ENCODE results near the gene CAPN12. TPM values are rescaled to one million over a fixed set of nuclear protein-coding genes. Genes with fewer than 3 reads are reported as not detected.

The CAPN12 gene
- total and polyA plus RNA-seq, 2 of the 8 experiments (the other 6 are each of a cell fraction or from before 2014, with no cell fraction given): 8.8 to 20.0 TPM

DNA sequence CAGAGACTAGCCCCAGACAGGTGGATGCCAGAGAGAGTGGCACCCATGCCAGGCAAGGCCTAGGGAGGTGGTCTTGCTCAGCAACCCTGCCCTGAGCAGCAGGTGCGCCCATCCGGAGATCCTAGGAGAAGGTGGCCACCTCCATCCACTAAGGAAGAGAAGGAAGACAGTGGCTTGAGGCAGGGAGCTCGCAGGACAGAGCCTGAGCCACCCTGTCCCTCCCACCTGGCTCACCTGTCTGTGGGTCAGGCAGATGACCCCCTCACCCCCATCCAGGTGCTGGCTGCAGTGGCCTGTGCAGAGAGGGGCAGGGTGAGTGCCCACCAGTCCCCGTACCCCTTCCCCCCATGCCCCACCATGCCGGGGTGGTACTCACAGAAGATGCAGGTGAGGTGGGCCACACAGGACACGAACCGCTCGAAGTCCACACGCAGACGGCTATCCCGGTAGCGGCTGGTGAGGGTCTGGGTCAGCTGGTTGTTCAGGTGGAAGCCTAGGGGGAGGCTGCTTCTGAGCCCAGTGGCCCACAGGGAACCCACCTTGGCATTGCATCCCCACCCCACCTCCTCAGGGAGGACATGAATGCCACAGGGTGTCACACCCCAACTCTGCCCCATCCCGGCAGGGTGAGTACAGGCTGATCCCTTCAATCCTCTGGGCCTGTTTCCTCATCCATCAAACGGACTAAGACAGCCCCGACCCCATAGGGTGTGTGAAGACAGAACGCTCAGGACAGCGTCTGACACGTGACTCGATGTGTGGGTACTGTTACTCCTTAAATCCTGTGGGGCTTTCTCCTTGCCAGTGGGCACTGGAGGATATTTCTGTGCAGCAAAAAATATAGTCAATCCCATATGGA is 13.3 kb downstream of the CAPN12 start:
- no peak overlapping the region for H3K27ac ChIP-seq (ENCODE audit: low read depth, low read length)
- peaks cover 0 to 13% (median 8%) of the 10 kb centered on the region in 4 experiments; a peak in 6 of 7 replicates for H3K4me1 ChIP-seq (replicated peaks in 1 of 4; ENCODE audit: control insufficient read depth in 3 of 4, insufficient read depth in 4 of 4, low read length in 3 of 4)
- ChIA-PET CTCF (ENCODE audit: partially characterized antibody) (interaction anchor here (1.1 to 1.4 kb wide), 3 partner anchors 12 to 157 kb away, joined by 3 read pairs; no protein-coding TSS in a partner anchor), POLR2A (ENCODE audit: partially characterized antibody) (interaction anchor here (0.7 to 1.4 kb wide), 8 partner anchors 12 to 337 kb away, joined by 3 to 5 read pairs (median 3); no protein-coding TSS in a partner anchor)
- no peak overlapping the region for H2BK20ac ChIP-seq (ENCODE audit: low read length)
- no peak overlapping the region for H4K91ac ChIP-seq (replicated peaks; ENCODE audit: insufficient read length, low read length)
- H2AK5ac ChIP-seq (ENCODE audit: low read depth, low read length): no peak overlapping the region
- H3K4ac ChIP-seq (replicated peaks; ENCODE audit: insufficient read length, low read depth, low read length): no peak overlapping the region
- peaks cover 12% of the 10 kb centered on the region in 2 experiments for H4K20me1 ChIP-seq (replicated peaks in 1 of 2; ENCODE audit: control insufficient read depth in 1 of 2, insufficient read depth in 2 of 2, low read length in 2 of 2)
- H3K56ac ChIP-seq (replicated peaks; ENCODE audit: insufficient read length, low read depth, low read length): no peak overlapping the region
- no peak overlapping the region for H3K18ac ChIP-seq (ENCODE audit: extremely low read depth, low read length)
- H3K36me3 ChIP-seq (ENCODE audit: control insufficient read depth in 2 of 4, insufficient read depth in 4 of 4, low read length in 3 of 4): peaks cover 13 to 45% (median 27%) of the 10 kb centered on the region in 4 experiments; a peak in 7 of 8 replicates
- H3K23me2 ChIP-seq (ENCODE audit: low read depth, low read length): peaks cover 2% of the 10 kb centered on the region; the same call in 1 of the 2 replicates
- no peak overlapping the region for H2BK15ac ChIP-seq (ENCODE audit: low read length)
- H2BK120ac ChIP-seq (replicated peaks; ENCODE audit: low read depth, low read length): no peak overlapping the region
- H4K8ac ChIP-seq (ENCODE audit: extremely low read depth, insufficient read depth, low read length): no peak overlapping the region
- no peak overlapping the region for H4K5ac ChIP-seq (ENCODE audit: insufficient read length, low read depth, low read length)
- peaks cover 2% of the 10 kb centered on the region for H3K79me1 ChIP-seq (ENCODE audit: low read depth, low read length)
- TF ChIP-seq TAF1 (IDR thresholded peaks at IDR 0.05; ENCODE audit: low read depth, low read length) (no peak), SRF (IDR thresholded peaks at IDR 0.05; ENCODE audit: low read depth, low read length) (no peak), CHD1 (IDR thresholded peaks at IDR 0.05; ENCODE audit: low read depth, low read length) (no peak), SP1 (IDR thresholded peaks at IDR 0.05; ENCODE audit: low read depth, low read length) (no peak), RBBP5 (IDR thresholded peaks at IDR 0.05; ENCODE audit: borderline replicate concordance, low read depth, low read length) (no peak), SUZ12 (IDR thresholded peaks at IDR 0.05; ENCODE audit: low read length) (no peak)
- TF ChIP-seq, protein P1, sequence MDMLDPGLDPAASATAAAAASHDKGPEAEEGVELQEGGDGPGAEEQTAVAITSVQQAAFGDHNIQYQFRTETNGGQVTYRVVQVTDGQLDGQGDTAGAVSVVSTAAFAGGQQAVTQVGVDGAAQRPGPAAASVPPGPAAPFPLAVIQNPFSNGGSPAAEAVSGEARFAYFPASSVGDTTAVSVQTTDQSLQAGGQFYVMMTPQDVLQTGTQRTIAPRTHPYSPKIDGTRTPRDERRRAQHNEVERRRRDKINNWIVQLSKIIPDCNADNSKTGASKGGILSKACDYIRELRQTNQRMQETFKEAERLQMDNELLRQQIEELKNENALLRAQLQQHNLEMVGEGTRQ (IDR thresholded peaks at IDR 0.05; ENCODE audit: low read length): no peak
- no peak overlapping the region for H2BK5ac ChIP-seq (ENCODE audit: low read depth, low read length)
- no peak overlapping the region for H2AFZ ChIP-seq (ENCODE audit: low read length)
- no peaks in the 10 kb centered on the region for H3K79me2 ChIP-seq (ENCODE audit: control insufficient read depth in 1 of 2, insufficient read depth in 2 of 2, low read length in 2 of 2)
- H3K4me2 ChIP-seq (ENCODE audit: insufficient read depth in 1 of 2, low read depth in 2 of 2, low read length in 2 of 2): no peak overlapping the region
- H3K9ac ChIP-seq (replicated peaks in 1 of 4; ENCODE audit: extremely low read depth in 1 of 4, low read depth in 3 of 4, low read length in 3 of 4): no peak overlapping the region
- WGBS, 2 experiments (ENCODE audit: extremely low coverage in 1 of 2, insufficient coverage in 1 of 2, insufficient read length in 1 of 2, insufficient replicate concordance in 2 of 2, low coverage in 1 of 2, low lambda C conversion rate in 2 of 2, missing lambda C conversion rate in 1 of 2): 90% methylated on average over 12 of the region's 19 CpGs; no CpG with 5 or more reads in 1 of the 2 experiments
- FAIRE-seq (no peak), DNase-seq (ENCODE audit: low read depth in 1 of 2, low spot score in 2 of 2) (no peak)
- H3K4me3 ChIP-seq (ENCODE audit: extremely low read depth in 1 of 4, insufficient read depth in 2 of 4, low read depth in 3 of 4, low read length in 4 of 4): no peak overlapping the region
- H3K9me3 ChIP-seq (ENCODE audit: insufficient read depth in 2 of 2, low read depth in 1 of 2, low read length in 1 of 2): no peaks in the 10 kb centered on the region
- H3K23ac ChIP-seq (ENCODE audit: insufficient read length): no peak overlapping the region
- H3K27me3 ChIP-seq (replicated peaks in 1 of 4; ENCODE audit: control insufficient read depth in 3 of 4, extremely low read depth in 1 of 4, insufficient read depth in 3 of 4, low read length in 3 of 4): no peaks in the 10 kb centered on the region
- no peak overlapping the region for H2BK12ac ChIP-seq (ENCODE audit: low read depth, low read length)
- no peak overlapping the region for H3K14ac ChIP-seq (ENCODE audit: insufficient read length)
